ENCODE results near the gene KCNIP3.

Gene KCNIP3

GRCh38 chr2:95314964-95315611 lies 17.9 kb downstream of the KCNIP3 start:
- DNase-seq: peak; percentile 60

DNA sequence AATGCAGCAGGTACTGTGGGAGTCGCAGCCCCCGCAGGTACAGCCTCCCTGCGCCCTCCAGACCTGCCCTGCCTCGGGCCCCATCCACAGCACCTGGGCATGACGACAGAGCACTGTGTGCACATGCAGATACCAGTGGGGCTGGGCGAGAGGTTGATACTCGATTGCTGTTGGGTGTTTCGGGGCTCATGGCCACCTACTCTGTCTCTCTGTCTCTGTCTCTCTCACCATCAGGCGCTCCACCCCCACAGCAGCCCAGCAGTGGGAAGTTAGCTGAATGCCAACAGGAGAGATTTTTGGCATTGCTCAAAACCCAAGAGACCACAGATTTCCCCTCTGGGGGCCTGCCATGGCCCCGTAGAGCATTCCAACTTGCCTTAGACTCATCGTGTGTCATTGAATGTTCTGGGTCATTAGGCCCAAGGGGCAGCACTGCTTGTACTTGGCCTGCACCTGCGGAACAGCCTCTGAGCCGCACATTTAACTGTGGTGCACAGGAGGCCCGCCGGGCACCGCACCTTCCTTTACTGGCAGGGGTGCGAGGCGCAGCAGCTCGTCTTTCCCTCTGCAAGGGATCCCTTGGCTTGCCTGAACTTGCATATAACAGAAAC lies 18.8 kb downstream of the KCNIP3 start:
- DNase-seq: peak; percentile 89

DNA sequence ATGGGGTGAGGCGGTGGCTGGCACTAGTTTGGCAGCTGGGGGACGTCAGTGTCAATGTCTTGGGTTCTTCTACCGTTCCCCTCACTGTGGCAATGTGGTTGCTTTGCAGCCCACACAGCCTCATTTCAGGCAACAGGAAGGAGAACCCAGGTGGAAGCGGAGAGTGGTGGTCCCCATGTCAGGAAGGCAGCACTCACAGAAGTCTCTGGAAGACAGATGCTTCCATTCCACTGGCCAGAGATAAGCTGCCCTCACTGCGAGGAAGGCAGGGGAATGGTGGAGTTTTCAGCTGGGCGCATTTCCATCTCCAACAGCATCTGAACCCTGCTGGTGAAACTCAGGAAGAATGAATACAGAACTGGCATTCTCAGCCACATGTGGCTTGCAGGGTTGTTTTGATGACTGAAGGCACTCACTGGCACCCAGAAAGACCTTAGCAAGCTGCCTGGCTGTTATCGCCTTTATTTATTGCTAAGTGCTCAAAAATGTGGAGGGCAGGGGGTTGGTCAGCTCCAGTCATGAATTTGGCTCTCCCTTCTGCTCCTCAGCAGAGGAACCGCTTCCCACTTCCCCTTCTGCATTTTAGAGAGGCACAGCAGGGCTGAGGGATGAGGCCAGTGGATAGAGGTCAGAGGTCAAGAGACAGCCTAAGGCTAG lies 19.4 kb downstream of the KCNIP3 start:
- DNase-seq: peak; percentile 41

DNA sequence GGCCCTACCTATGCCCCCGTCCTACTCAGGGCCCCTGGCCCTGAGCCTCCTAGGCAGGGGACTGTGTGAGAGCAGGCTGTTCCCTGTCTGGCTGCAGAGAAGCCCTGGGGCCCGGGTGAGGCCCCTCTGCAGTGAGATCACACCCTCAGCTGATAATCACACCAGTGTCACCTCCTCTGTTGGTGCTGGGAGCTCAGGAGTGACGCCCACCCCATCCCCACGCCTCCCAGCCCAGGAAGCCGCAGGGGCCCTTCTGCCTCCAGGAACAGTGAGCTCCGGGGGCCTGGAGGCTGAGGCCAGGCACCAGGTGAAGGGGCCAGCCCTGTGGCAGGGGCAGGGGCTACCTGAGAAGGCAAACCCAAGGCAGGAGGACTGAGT lies 20.0 kb downstream of the KCNIP3 start:
- DNase-seq: no peak

GRCh38 chr2:95317665-95318425 lies 20.7 kb downstream of the KCNIP3 start:
- no peak for DNase-seq

DNA sequence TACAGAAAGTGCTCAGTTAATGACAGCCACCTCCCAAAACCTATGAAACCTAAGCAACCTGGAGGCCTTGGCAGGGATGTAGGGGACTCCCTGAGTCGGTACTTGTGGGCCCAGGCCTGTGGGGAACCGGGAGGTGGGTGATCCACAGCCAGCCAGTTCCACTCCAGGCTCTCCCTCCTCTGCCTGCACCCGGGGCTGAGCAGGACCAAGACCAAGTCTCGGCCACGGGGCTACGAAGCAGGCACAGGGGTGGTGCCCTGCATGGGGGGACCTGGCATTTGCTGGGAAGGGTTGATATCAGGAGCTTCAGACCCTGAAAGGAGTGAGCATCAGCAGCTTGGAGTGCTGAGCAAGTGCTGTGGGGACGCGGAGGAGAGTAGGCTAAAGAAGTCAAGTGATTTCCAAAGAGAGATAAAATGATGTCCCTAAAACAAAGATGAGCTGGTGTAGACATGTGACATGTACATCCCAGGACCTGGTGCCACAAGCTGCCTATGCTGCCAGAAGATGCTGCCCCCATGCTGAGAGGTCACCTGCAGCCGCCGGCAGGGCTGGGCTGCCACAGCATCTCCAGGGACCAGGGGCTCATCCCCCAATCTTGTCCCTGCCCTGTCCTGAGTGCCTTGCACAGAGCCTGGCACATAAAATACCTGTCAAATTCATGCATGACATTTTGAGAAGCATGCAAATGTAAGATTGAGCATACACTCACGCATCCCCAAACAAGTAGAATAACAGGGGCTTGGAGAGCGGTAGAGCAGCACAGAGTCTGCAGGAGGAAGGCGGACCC lies 21.5 kb downstream of the KCNIP3 start:
- no peak for DNase-seq

- DNase-seq: no peak
Observed at GRCh38 chr2:95319481-95320343, 22.6 kb downstream of the KCNIP3 start.

DNA sequence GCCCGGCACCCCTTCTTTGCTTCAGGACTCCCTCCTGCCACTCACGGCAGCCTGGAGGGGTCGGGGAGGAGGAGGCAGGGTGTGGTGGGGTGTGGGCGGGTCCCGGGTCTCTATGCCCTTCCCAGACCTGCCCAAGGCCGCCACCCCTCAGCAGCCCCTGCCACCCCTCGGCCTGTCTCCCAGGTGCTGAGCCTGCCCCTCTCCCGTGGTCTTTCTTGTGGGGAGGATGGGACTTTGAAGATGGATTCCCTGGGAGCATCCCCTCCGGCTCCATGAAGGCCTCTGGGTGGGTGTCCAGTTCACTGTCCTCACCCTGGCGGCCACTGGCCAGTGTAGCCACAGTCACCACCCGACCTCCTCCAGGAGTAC lies 23.2 kb downstream of the KCNIP3 start:
- DNase-seq: no peak

GRCh38 chr2:95320986-95321767 lies 24.0 kb downstream of the KCNIP3 start:
- DNase-seq: no peak

- DNase-seq: peak; percentile 52
Observed at GRCh38 chr2:95323347-95324155, 26.4 kb downstream of the KCNIP3 start.

GRCh38 chr2:95325026-95325425 lies 27.9 kb downstream of the KCNIP3 start:
- no peak for DNase-seq

- DNase-seq: no peak
Observed at GRCh38 chr2:95325590-95326432, 28.7 kb downstream of the KCNIP3 start.

GRCh38 chr2:95326433-95327140 lies 29.4 kb downstream of the KCNIP3 start:
- no peak for DNase-seq

DNA sequence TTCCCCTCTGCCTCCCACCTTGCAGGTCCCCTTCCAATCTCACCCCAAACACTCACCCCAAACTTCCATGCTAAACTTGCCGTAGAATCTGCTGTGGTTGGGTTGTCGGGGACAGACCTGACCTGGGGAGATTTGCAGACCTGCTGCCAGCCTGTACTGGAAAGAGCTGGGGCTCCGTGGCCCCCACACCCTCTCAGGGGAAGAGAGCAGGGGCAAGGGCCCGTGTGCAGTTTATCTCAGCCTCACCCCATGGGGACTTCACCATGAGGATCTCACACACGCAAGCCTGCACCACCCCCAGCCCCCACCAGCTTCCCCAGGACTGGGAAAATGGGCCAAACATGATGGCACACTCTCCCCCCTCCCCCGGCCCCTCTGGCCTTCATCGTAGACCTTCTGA lies 30.7 kb downstream of the KCNIP3 start:
- no peak for DNase-seq

DNA sequence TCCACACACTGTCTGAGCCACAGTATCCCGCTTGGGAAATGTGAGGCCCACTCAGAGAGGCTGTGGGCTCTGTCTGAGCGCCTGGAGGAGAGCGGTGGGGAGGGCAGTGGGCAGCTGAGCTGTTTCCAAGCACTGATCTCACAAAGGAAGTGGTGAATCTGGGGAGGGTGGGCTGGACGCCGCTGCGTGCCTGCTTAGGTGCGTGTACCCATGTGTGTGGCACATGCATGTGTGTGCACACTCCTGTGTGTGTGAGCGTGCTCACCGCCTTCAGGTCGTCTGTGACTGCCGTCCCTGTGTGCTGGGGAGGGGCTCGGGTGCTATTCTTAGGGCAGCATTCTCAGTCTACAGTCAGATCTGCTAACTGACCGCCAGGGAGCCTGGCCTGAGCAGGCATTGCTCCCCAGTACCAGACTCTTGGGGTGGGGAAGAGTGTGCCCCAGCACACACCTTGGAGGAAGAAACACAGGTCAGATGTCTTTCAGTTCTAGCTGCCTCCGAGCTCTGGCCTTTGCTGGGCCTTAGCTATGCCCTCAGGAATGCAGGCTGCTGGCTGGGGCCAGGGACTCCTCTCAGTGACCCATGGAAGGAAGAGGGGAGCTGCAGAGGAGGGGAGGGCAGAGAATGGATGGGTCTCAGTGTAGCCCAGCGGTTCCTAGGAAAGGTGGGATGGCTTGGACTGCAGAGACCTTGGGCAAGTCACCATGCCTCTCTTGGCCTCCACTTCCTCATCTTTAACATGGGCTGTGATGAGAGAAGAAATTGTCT lies 31.4 kb downstream of the KCNIP3 start:
- peak; percentile 27 for DNase-seq

DNA sequence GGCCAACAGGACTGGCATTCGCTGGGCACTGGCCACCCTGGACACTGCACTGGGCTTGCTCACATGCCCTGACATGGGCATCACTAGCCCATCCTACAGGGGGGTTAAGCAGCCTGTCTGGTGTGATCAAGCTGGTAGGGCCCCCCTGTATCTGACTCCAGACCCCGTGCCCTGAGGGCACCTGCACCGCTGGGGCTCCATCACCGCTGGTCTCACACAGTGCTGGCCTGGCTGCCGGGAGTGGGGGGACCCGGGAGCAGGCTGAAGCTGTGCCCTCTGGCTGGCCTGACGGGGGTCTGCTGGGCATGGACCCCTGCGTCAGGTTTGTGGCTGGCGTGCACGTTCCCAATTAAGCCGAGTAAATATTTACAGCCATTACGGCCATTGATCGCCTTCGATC lies 32.3 kb downstream of the KCNIP3 start:
- DNase-seq: no peak

- peak; percentile 49 for DNase-seq
Observed at GRCh38 chr2:95329891-95330793, 33.0 kb downstream of the KCNIP3 start.

All from kidney glomerular epithelial cell (primary cell).